Measurements from ENCODE around the gene LETM1. TPM values are rescaled to one million over a fixed set of nuclear protein-coding genes. Genes with fewer than 3 reads are reported as not detected.
A peak's percentile ranks its signal among the peaks of the same experiment; 100 is the strongest.

The LETM1 gene
- total and polyA plus RNA-seq, 5 donors from 2014 or later = 10.3 to 41.8 (median 12.4) TPM

GRCh38 chr4:1885414-1885813 is 29.5 kb upstream of the LETM1 start:
- H3K27ac ChIP-seq (ENCODE audit: insufficient read depth, low read length, poor library complexity, severe bottlenecking) = no peak overlapping the region
- no peak for DNase-seq
- Mint-ChIP-seq H3K27me3 (no peaks in the 10 kb centered on the region), H3K4me1 (peaks cover 26 to 54% (median 38%) of the 10 kb centered on the region in 4 donors), H3K4me3 (no peak overlapping the region), H3K27ac (peak overlapping the region in 2 of 3 donors; percentile 55 to 73), H3K9me3 (no peaks in the 10 kb centered on the region), H3K36me3 (peaks cover 5% of the 10 kb centered on the region)
- H3K36me3 ChIP-seq (ENCODE audit: control insufficient read depth, insufficient read depth, low read length) = no peaks in the 10 kb centered on the region
- no peaks in the 10 kb centered on the region for H3K9me3 ChIP-seq (ENCODE audit: control insufficient read depth in 2 of 2, low read length in 2 of 2)
- ATAC-seq (ENCODE audit: low read depth in 2 of 2) = no peak
- H3K27me3 ChIP-seq (ENCODE audit: control insufficient read depth, insufficient read depth, low read length) = no peaks in the 10 kb centered on the region
- peaks cover 5% of the 10 kb centered on the region for H3K4me1 ChIP-seq (ENCODE audit: control insufficient read depth, insufficient read depth, low read length, poor library complexity, severe bottlenecking)
- no peak overlapping the region for H3K4me3 ChIP-seq (ENCODE audit: low read depth, low read length)

- H3K4me3 Mint-ChIP-seq = peak overlapping the region in 1 of 4 donors; percentile 26
These were observed 27.6 kb upstream of the LETM1 start for GRCh38 chr4:1883583-1883982.

GRCh38 chr4:1882850-1883271 is 26.9 kb upstream of the LETM1 start:
- Histone ChIP-seq H3K9me3 (ENCODE audit: control insufficient read depth in 2 of 2, low read length in 2 of 2) (no peaks in the 10 kb centered on the region), H3K4me1 (ENCODE audit: control insufficient read depth, insufficient read depth, low read length, poor library complexity, severe bottlenecking) (peaks cover 5% of the 10 kb centered on the region), H3K27me3 (ENCODE audit: control insufficient read depth, insufficient read depth, low read length) (no peaks in the 10 kb centered on the region), H3K4me3 (ENCODE audit: low read depth, low read length) (no peak overlapping the region), H3K36me3 (ENCODE audit: control insufficient read depth, insufficient read depth, low read length) (no peaks in the 10 kb centered on the region), H3K27ac (ENCODE audit: insufficient read depth, low read length, poor library complexity, severe bottlenecking) (no peak overlapping the region)
- Mint-ChIP-seq H3K27me3 (no peaks in the 10 kb centered on the region), H3K4me3 (no peak overlapping the region), H3K27ac (peak overlapping the region; percentile 26 to 81 (median 72)), H3K36me3 (peaks cover 5% of the 10 kb centered on the region), H3K9me3 (no peaks in the 10 kb centered on the region), H3K4me1 (peaks cover 36 to 64% (median 48%) of the 10 kb centered on the region in 4 donors)
- DNase-seq (no peak), ATAC-seq (ENCODE audit: low read depth in 2 of 2) (no peak)

More at GRCh38 chr4:1883583-1883982, 27.6 kb upstream of the LETM1 start:
- Histone ChIP-seq H3K27me3 (ENCODE audit: control insufficient read depth, insufficient read depth, low read length) (no peaks in the 10 kb centered on the region), H3K4me1 (ENCODE audit: control insufficient read depth, insufficient read depth, low read length, poor library complexity, severe bottlenecking) (peaks cover 5% of the 10 kb centered on the region), H3K27ac (ENCODE audit: insufficient read depth, low read length, poor library complexity, severe bottlenecking) (no peak overlapping the region), H3K9me3 (ENCODE audit: control insufficient read depth in 2 of 2, low read length in 2 of 2) (no peaks in the 10 kb centered on the region), H3K4me3 (ENCODE audit: low read depth, low read length) (no peak overlapping the region), H3K36me3 (ENCODE audit: control insufficient read depth, insufficient read depth, low read length) (no peaks in the 10 kb centered on the region)
- Mint-ChIP-seq H3K4me1 (peaks cover 33 to 63% (median 45%) of the 10 kb centered on the region in 4 donors), H3K36me3 (peaks cover 5% of the 10 kb centered on the region), H3K27me3 (no peaks in the 10 kb centered on the region), H3K27ac (no peak overlapping the region), H3K9me3 (no peaks in the 10 kb centered on the region)
- ATAC-seq (ENCODE audit: low read depth in 2 of 2) = no peak
- no peak for DNase-seq

- peak overlapping the region in 1 of 4 donors; percentile 13 for H3K4me3 Mint-ChIP-seq
- Histone ChIP-seq H3K4me3 (ENCODE audit: low read depth, low read length) (no peak overlapping the region), H3K9me3 (ENCODE audit: control insufficient read depth in 2 of 2, low read length in 2 of 2) (no peaks in the 10 kb centered on the region), H3K27ac (ENCODE audit: insufficient read depth, low read length, poor library complexity, severe bottlenecking) (no peak overlapping the region), H3K36me3 (ENCODE audit: control insufficient read depth, insufficient read depth, low read length) (no peaks in the 10 kb centered on the region), H3K27me3 (ENCODE audit: control insufficient read depth, insufficient read depth, low read length) (no peaks in the 10 kb centered on the region), H3K4me1 (ENCODE audit: control insufficient read depth, insufficient read depth, low read length, poor library complexity, severe bottlenecking) (peaks cover 7% of the 10 kb centered on the region)
- ATAC-seq (ENCODE audit: low read depth in 2 of 2) = no peak
- peak overlapping the region in 2 of 3 donors; percentile 44 to 73 for H3K27ac Mint-ChIP-seq
- H3K9me3 Mint-ChIP-seq = no peaks in the 10 kb centered on the region
- peaks cover 33 to 61% (median 52%) of the 10 kb centered on the region in 4 donors for H3K4me1 Mint-ChIP-seq
- H3K36me3 Mint-ChIP-seq = peaks cover 2% of the 10 kb centered on the region
- H3K27me3 Mint-ChIP-seq = no peaks in the 10 kb centered on the region
- no peak for DNase-seq
These were observed 24.4 kb upstream of the LETM1 start for GRCh38 chr4:1880332-1880731.

- peak overlapping the region; percentile 44 to 75 (median 73) for H3K27ac Mint-ChIP-seq
- no peak for ATAC-seq (ENCODE audit: low read depth in 2 of 2)
- H3K27me3 Mint-ChIP-seq = no peaks in the 10 kb centered on the region
- Histone ChIP-seq H3K36me3 (ENCODE audit: control insufficient read depth, insufficient read depth, low read length) (no peaks in the 10 kb centered on the region), H3K9me3 (ENCODE audit: control insufficient read depth in 2 of 2, low read length in 2 of 2) (no peaks in the 10 kb centered on the region), H3K4me3 (ENCODE audit: low read depth, low read length) (no peak overlapping the region), H3K27ac (ENCODE audit: insufficient read depth, low read length, poor library complexity, severe bottlenecking) (no peak overlapping the region), H3K4me1 (ENCODE audit: control insufficient read depth, insufficient read depth, low read length, poor library complexity, severe bottlenecking) (peaks cover 3% of the 10 kb centered on the region), H3K27me3 (ENCODE audit: control insufficient read depth, insufficient read depth, low read length) (no peaks in the 10 kb centered on the region)
- H3K9me3 Mint-ChIP-seq = no peaks in the 10 kb centered on the region
- peak overlapping the region in 2 of 4 donors; percentile 13 to 67 for H3K4me3 Mint-ChIP-seq
- DNase-seq = no peak
- peaks cover 34 to 65% (median 52%) of the 10 kb centered on the region in 4 donors for H3K4me1 Mint-ChIP-seq
- H3K36me3 Mint-ChIP-seq = no peaks in the 10 kb centered on the region
These were observed 23.5 kb upstream of the LETM1 start for GRCh38 chr4:1879485-1879884.

GRCh38 chr4:1874201-1874600 is 18.2 kb upstream of the LETM1 start:
- ATAC-seq (ENCODE audit: low read depth in 2 of 2) = no peak
- Histone ChIP-seq H3K36me3 (ENCODE audit: control insufficient read depth, insufficient read depth, low read length) (no peaks in the 10 kb centered on the region), H3K27ac (ENCODE audit: insufficient read depth, low read length, poor library complexity, severe bottlenecking) (no peak overlapping the region), H3K4me1 (ENCODE audit: control insufficient read depth, insufficient read depth, low read length, poor library complexity, severe bottlenecking) (peaks cover 25% of the 10 kb centered on the region), H3K9me3 (ENCODE audit: control insufficient read depth in 2 of 2, low read length in 2 of 2) (no peaks in the 10 kb centered on the region), H3K4me3 (ENCODE audit: low read depth, low read length) (peak overlapping the region; percentile 46), H3K27me3 (ENCODE audit: control insufficient read depth, insufficient read depth, low read length) (no peaks in the 10 kb centered on the region)
- H3K9me3 Mint-ChIP-seq = peaks cover 0 to 1% (median 0%) of the 10 kb centered on the region in 7 donors
- peak overlapping the region; percentile 63 to 98 (median 93) for H3K4me3 Mint-ChIP-seq
- H3K4me1 Mint-ChIP-seq = peaks cover 34 to 64% (median 49%) of the 10 kb centered on the region in 4 donors
- no peaks in the 10 kb centered on the region for H3K27me3 Mint-ChIP-seq
- DNase-seq = no peak
- H3K27ac Mint-ChIP-seq = peak overlapping the region; percentile 77 to 94 (median 78)
- no peaks in the 10 kb centered on the region for H3K36me3 Mint-ChIP-seq

- peaks cover 33 to 63% (median 49%) of the 10 kb centered on the region in 4 donors for H3K4me1 Mint-ChIP-seq
- H3K9me3 ChIP-seq (ENCODE audit: control insufficient read depth in 2 of 2, low read length in 2 of 2) = no peaks in the 10 kb centered on the region
- peak overlapping the region in 2 of 3 donors; percentile 77 to 94 for H3K27ac Mint-ChIP-seq
- ATAC-seq (ENCODE audit: low read depth in 2 of 2) (no peak), DNase-seq (no peak)
- peak overlapping the region; percentile 89 for H3K4me3 ChIP-seq (ENCODE audit: low read depth, low read length)
- peak overlapping the region; percentile 75 for H3K27ac ChIP-seq (ENCODE audit: insufficient read depth, low read length, poor library complexity, severe bottlenecking)
- no peaks in the 10 kb centered on the region for H3K27me3 ChIP-seq (ENCODE audit: control insufficient read depth, insufficient read depth, low read length)
- H3K4me3 Mint-ChIP-seq = peak overlapping the region; percentile 63 to 98 (median 93)
- H3K36me3 Mint-ChIP-seq = no peaks in the 10 kb centered on the region
- H3K36me3 ChIP-seq (ENCODE audit: control insufficient read depth, insufficient read depth, low read length) = no peaks in the 10 kb centered on the region
- peaks cover 0 to 1% (median 0%) of the 10 kb centered on the region in 7 donors for H3K9me3 Mint-ChIP-seq
- no peaks in the 10 kb centered on the region for H3K27me3 Mint-ChIP-seq
- peaks cover 25% of the 10 kb centered on the region for H3K4me1 ChIP-seq (ENCODE audit: control insufficient read depth, insufficient read depth, low read length, poor library complexity, severe bottlenecking)
These were observed 17.8 kb upstream of the LETM1 start for GRCh38 chr4:1873776-1874175.

- Mint-ChIP-seq H3K4me1 (peaks cover 28 to 58% (median 44%) of the 10 kb centered on the region in 4 donors), H3K27me3 (no peaks in the 10 kb centered on the region)
These were observed 17.3 kb upstream of the LETM1 start for GRCh38 chr4:1873291-1873690.

More at GRCh38 chr4:1873291-1873690, 17.3 kb upstream of the LETM1 start:
- Mint-ChIP-seq H3K4me3 (peak overlapping the region; percentile 88 to 98 (median 93)), H3K27ac (peak overlapping the region; percentile 6 to 94 (median 90)), H3K9me3 (peaks cover 0 to 1% (median 0%) of the 10 kb centered on the region in 7 donors), H3K36me3 (no peaks in the 10 kb centered on the region)
- Histone ChIP-seq H3K27me3 (ENCODE audit: control insufficient read depth, insufficient read depth, low read length) (no peaks in the 10 kb centered on the region), H3K4me1 (ENCODE audit: control insufficient read depth, insufficient read depth, low read length, poor library complexity, severe bottlenecking) (peaks cover 25% of the 10 kb centered on the region), H3K4me3 (ENCODE audit: low read depth, low read length) (peak overlapping the region; percentile 89), H3K27ac (ENCODE audit: insufficient read depth, low read length, poor library complexity, severe bottlenecking) (peak overlapping the region; percentile 75), H3K36me3 (ENCODE audit: control insufficient read depth, insufficient read depth, low read length) (no peaks in the 10 kb centered on the region), H3K9me3 (ENCODE audit: control insufficient read depth in 2 of 2, low read length in 2 of 2) (no peaks in the 10 kb centered on the region)
- DNase-seq = peak in 1 of 3 donors; percentile 34
- ATAC-seq (ENCODE audit: low read depth in 2 of 2) = no peak
